Progenitor cell of endocrine pancreas (in vitro differentiated cells): ENCODE results near the gene MEGF10. TPM values are rescaled to one million over a fixed set of nuclear protein-coding genes. Genes with fewer than 3 reads are reported as not detected.

Experiments used
- DNase-seq: peaks from one replicate; pipeline ENCODE4 v3.0.0; 2021; ENCODE audit warnings: low spot score; ENCODE audit not compliant: unreplicated experiment
- H3K27ac Mint-ChIP-seq: 2 replicates; pipeline ENCODE4 v1.8.0; 2021; ENCODE audit warnings: mild to moderate bottlenecking, moderate library complexity, mixed read lengths
- H3K27me3 Mint-ChIP-seq: 2 replicates; pipeline ENCODE4 v1.8.0; 2021; ENCODE audit warnings: mixed read lengths
- H3K36me3 Mint-ChIP-seq: 2 replicates; pipeline ENCODE4 v1.8.0; 2022; ENCODE audit warnings: mixed read lengths; ENCODE audit not compliant: insufficient read depth
- H3K4me1 Mint-ChIP-seq: 2 replicates; pipeline ENCODE4 v1.8.0; 2021; ENCODE audit warnings: low read depth, mixed read lengths
- H3K4me3 Mint-ChIP-seq: 2 replicates; pipeline ENCODE4 v1.8.0; 2021; ENCODE audit warnings: low read depth, mild to moderate bottlenecking, moderate library complexity, mixed read lengths
- H3K9me3 Mint-ChIP-seq: 2 replicates; pipeline ENCODE4 v1.8.0; 2021; ENCODE audit warnings: low read depth, mixed read lengths
- CTCF ChIP-seq: fragments of 200-600 bp; sonication (generic); IDR thresholded peaks from one replicate; pipeline ENCODE4 v1.5.0; 2021; ENCODE audit warnings: antibody characterized with exemption, mild to moderate bottlenecking; ENCODE audit not compliant: unreplicated experiment
- total RNA-seq: library from RNA; stranded (reverse); gene quantifications from 2 replicates; pipeline ENCODE4 v1.2.1, GENCODE V29; 2021

The MEGF10 gene
- total RNA-seq, 1 donor from 2014 or later, result 12.5 TPM

- DNase-seq, result no peak
- TF ChIP-seq CTCF, result no peak
- Mint-ChIP-seq H3K27ac (no peak overlapping the region), H3K27me3 (no peaks in the 10 kb centered on the region), H3K4me3 (no peak overlapping the region), H3K36me3 (peaks cover 3% of the 10 kb centered on the region), H3K4me1 (no peaks in the 10 kb centered on the region), H3K9me3 (no peaks in the 10 kb centered on the region)
Observed at GRCh38 chr5:127416906-127417305, 126.3 kb downstream of the MEGF10 start.

DNA sequence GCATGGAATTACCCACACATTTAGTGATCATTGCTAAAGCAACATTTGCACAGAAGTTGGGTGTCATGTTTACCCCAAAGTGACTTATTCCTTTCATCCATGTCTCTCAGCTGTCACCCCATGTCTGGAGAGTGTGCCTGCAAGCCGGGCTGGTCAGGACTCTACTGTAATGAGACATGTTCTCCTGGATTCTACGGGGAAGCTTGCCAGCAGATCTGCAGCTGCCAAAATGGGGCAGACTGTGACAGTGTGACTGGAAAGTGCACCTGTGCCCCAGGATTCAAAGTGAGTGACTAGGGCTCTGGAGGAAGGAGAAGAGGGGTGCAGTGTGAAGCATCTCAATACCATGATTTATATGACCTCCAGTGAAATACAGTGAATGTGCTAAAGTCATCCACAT, 126.9 kb downstream of the MEGF10 start:
- TF ChIP-seq CTCF, result no peak
- H3K4me3 Mint-ChIP-seq, result no peak overlapping the region
- H3K4me1 Mint-ChIP-seq, result no peaks in the 10 kb centered on the region
- no peaks in the 10 kb centered on the region for H3K27me3 Mint-ChIP-seq
- H3K27ac Mint-ChIP-seq, result no peak overlapping the region
- H3K36me3 Mint-ChIP-seq, result peaks cover 4% of the 10 kb centered on the region
- no peak for DNase-seq
- no peaks in the 10 kb centered on the region for H3K9me3 Mint-ChIP-seq

DNA sequence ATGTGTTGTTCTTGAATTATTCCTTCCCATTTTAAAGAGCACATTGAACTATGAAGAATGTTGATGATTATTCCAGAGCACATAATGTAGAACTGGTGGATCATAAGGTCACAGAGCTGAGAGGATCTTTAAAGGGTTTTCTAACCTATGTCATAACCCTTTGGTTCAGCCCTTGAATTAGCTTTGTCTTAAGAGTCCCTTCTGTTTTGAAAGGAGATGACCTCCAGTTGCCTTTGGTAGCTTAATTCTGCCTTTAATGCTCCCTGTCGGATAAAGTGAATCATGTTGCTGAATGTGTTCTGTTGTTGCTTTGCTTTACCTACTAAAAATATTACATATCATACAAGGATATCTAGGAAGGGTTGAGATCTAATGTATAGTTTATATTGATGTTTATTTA, 127.8 kb downstream of the MEGF10 start:
- Mint-ChIP-seq H3K4me1 (no peaks in the 10 kb centered on the region), H3K4me3 (no peak overlapping the region), H3K27me3 (no peaks in the 10 kb centered on the region), H3K9me3 (peaks cover 3% of the 10 kb centered on the region), H3K27ac (no peak overlapping the region), H3K36me3 (peaks cover 9% of the 10 kb centered on the region)
- TF ChIP-seq CTCF, result no peak
- no peak for DNase-seq

- Mint-ChIP-seq H3K27ac (no peak overlapping the region), H3K27me3 (no peaks in the 10 kb centered on the region), H3K9me3 (peaks cover 3% of the 10 kb centered on the region), H3K4me1 (no peaks in the 10 kb centered on the region), H3K4me3 (no peak overlapping the region), H3K36me3 (peaks cover 9% of the 10 kb centered on the region)
- DNase-seq, result no peak
- peak; percentile 12 for TF ChIP-seq CTCF
Observed at GRCh38 chr5:127418974-127419682, 128.5 kb downstream of the MEGF10 start.

DNA sequence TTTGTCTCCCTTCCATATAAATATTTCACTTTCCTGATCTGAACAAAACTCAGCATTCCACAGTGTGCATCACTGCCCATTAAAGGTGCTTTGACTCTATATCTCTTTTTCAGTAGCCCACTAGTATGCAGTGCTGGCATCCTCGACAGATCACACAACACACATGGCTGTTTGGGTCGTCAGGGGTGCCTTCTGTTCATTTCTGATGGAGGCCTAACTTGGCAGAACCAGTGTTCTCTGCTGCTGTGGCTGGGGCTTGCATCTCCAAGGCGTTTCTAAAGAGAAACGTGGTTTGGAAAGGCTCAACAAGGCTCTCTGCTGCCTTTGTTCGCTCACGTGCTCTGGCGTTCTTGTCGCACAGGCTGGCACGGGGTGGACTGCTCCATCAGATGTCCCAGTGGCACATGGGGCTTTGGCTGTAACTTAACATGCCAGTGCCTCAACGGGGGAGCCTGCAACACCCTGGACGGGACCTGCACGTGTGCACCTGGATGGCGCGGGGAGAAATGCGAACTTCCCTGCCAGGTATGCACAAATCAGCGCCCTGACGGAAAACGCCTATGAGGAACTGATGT, 129.2 kb downstream of the MEGF10 start:
- Mint-ChIP-seq H3K27ac (no peak overlapping the region), H3K4me3 (no peak overlapping the region), H3K4me1 (peaks cover 2% of the 10 kb centered on the region), H3K9me3 (peaks cover 3% of the 10 kb centered on the region), H3K27me3 (no peaks in the 10 kb centered on the region), H3K36me3 (peaks cover 14% of the 10 kb centered on the region)
- no peak for DNase-seq
- no peak for TF ChIP-seq CTCF
